ENCODE results near the gene KLK11. TPM values are rescaled to one million over a fixed set of nuclear protein-coding genes. Genes with fewer than 3 reads are reported as not detected.
A peak's percentile ranks its signal among the peaks of the same experiment; 100 is the strongest.

The KLK11 gene
- total and polyA plus RNA-seq, 8 donors, result 6.7 to 28.9 (median 12.9) TPM

DNA sequence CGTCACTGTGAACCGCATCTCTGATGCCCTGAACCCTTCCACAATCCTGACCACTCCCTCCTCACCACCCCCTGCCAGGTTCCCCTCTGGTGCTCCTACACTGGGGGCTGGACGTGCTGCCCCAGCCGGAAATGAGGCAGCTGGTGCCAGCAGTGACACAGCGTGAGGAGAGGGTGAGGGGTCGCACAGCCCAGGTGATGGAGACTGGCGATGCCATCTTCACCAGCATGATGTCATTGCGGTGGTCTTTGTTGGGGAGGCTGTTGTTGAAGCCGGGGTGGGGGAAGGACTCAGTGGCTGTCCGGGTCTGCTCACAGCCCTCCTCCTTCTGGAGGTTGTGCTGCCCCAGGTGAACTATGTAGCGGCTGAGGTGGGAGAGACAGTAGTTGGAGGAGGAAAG lies 2.5 kb downstream of the KLK11 start:
- Histone ChIP-seq H3K27ac (no peak overlapping the region), H3K27me3 (no peaks in the 10 kb centered on the region), H3K4me1 (peaks cover 0 to 12% (median 0%) of the 10 kb centered on the region in 3 donors), H3K4me3 (no peak overlapping the region), H3K9me3 (no peaks in the 10 kb centered on the region), H3K36me3 (no peaks in the 10 kb centered on the region)
- no peak for ATAC-seq
- FAIRE-seq, result no peak
- TF ChIP-seq CTCF (IDR thresholded peaks at IDR 0.05), result no peak
- DNase-seq, result peak in 2 of 6 donors; percentile 28 to 40
- intact Hi-C loops (cut with DNase I), result loop anchor here in 1 of 3 donors (5.0 kb wide), 1 partner anchor 68 kb away; no protein-coding TSS in a partner anchor
- WGBS, 2 donors, result 79 to 80% methylated on average over 11 of the region's 11 CpGs

DNA sequence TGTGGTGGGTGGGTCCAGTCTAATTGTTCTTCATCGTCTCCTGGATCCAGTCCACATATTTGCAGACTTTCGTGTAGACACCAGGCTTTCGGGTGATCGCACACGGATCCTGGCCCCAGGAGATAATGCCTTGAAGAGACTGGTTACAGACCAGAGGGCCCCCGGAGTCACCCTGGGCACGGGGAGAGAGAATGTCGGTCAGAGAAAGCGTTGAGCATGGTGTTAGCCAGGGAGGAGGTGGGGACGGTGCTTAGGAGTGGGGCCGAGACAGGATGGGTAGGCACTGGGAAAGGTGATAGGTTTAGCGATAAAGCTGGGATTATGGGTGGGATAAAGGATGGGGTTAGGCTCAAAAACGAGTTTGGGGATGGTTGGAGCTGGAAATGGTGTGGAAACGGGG lies 3.9 kb downstream of the KLK11 start:
- WGBS, 2 donors, result 66 to 69% methylated on average over 14 of the region's 14 CpGs
- no peak for TF ChIP-seq CTCF (IDR thresholded peaks at IDR 0.05)
- no peak overlapping the region for H3K27ac ChIP-seq
- no peaks in the 10 kb centered on the region for H3K9me3 ChIP-seq
- ATAC-seq, result no peak
- FAIRE-seq, result no peak
- no peaks in the 10 kb centered on the region for H3K36me3 ChIP-seq
- no peaks in the 10 kb centered on the region for H3K27me3 ChIP-seq
- peaks cover 0 to 12% (median 0%) of the 10 kb centered on the region in 3 donors for H3K4me1 ChIP-seq
- H3K4me3 ChIP-seq, result no peak overlapping the region
- DNase-seq, result peak in 1 of 6 donors; percentile 48
- intact Hi-C loops (cut with DNase I), result loop anchor here in 1 of 3 donors (5.0 kb wide), 1 partner anchor 70 kb away; no protein-coding TSS in a partner anchor

- peak; percentile 30 to 57 (median 40) for TF ChIP-seq CTCF (IDR thresholded peaks at IDR 0.05)
- 28 to 36% methylated on average over 7 of the region's 7 CpGs for WGBS, 2 donors
- Histone ChIP-seq H3K9me3 (no peaks in the 10 kb centered on the region), H3K27me3 (no peaks in the 10 kb centered on the region), H3K27ac (no peak overlapping the region), H3K4me1 (peaks cover 0 to 12% (median 0%) of the 10 kb centered on the region in 3 donors), H3K4me3 (no peak overlapping the region), H3K36me3 (no peaks in the 10 kb centered on the region)
- ATAC-seq (peak; percentile 51 to 61 (median 56)), FAIRE-seq (no peak), DNase-seq (peak in 2 of 6 donors; percentile 6 to 47)
- intact Hi-C loops (cut with DNase I), result loop anchor here in 1 of 3 donors (5.0 kb wide), 1 partner anchor 71 kb away; no protein-coding TSS in a partner anchor
Measured at GRCh38 chr19:51020988-51021651, 5.3 kb downstream of the KLK11 start.

GRCh38 chr19:51019544-51019925 lies 6.9 kb downstream of the KLK11 start, which contains the start of gene KLK10:
Gene KLK10, minus strand, starts transcription at chr19:51019709. Its CDS starts 579 bp downstream, at chr19:51019130.
- Histone ChIP-seq H3K36me3 (no peaks in the 10 kb centered on the region), H3K4me3 (peak within 1 kb of the TSS in 1 of 4 donors; percentile 32), H3K9me3 (no peaks in the 10 kb centered on the region), H3K27ac (no peak within 1 kb of the TSS), H3K27me3 (no peaks in the 10 kb centered on the region), H3K4me1 (peaks cover 0 to 7% (median 0%) of the 10 kb centered on the region in 3 donors)
- no peak for DNase-seq
- no peak for ATAC-seq
- intact Hi-C loops (cut with DNase I), result no loop called here
- FAIRE-seq, result no peak
- WGBS, 2 donors, result 36 to 48% methylated on average over 13 to 14 of the region's 14 CpGs
- no peak for TF ChIP-seq CTCF (IDR thresholded peaks at IDR 0.05)
